HCT116 (cell line): Measurements from ENCODE around the gene UNC80. TPM values are rescaled to one million over a fixed set of nuclear protein-coding genes. Genes with fewer than 3 reads are reported as not detected.

Experiments
- ATAC-seq: fragments of 200-7000 bp; cut with Tn5 transposase; 2 replicates; pipeline ENCODE4 v1.9.1; 2020; ENCODE audit warnings: mild to moderate bottlenecking, moderate library complexity
- BruUV-seq: library from RNA; stranded (reverse); fragments of 400-500 nt; replicated peaks from 2 replicates; lab custom pipeline; 2021; lab: Mats Ljungman, UMichigan
- CTCF ChIA-PET: fragments of 300-600 bp; sonication (Branson Sonifier 250); formaldehyde crosslinking; loops from one replicate; lab custom pipeline; 2021; ENCODE audit warnings: antibody characterized with exemption; lab: Charles Lee
- POLR2A ChIA-PET: fragments of 300-600, 350-600 bp; sonication (Branson Sonifier 250); formaldehyde crosslinking; loops from one replicate; lab custom pipeline; 2021; ENCODE audit warnings: antibody characterized with exemption; lab: Charles Lee
- RAD21 ChIA-PET, 2 experiments: fragments of 300-600 bp; sonication (Branson Sonifier 250); formaldehyde crosslinking; loops; one replicate each; lab custom pipeline; 2023; ENCODE audit warnings: low total read pairs in 2 of 2; ENCODE audit not compliant: uncharacterized antibody in 2 of 2, unreplicated experiment in 2 of 2, low non-redundant PET in 1 of 2; lab: Charles Lee
- DNase-seq: peaks from one replicate; pipeline ENCODE4 v3.0.0-alpha.2; 2010; ENCODE audit warnings: low read depth, low spot score
- H2AFZ ChIP-seq: fragments of 200-600 bp; shearing (Covaris generic), sonication (generic); 2 replicates; pipeline ENCODE4 v1.6.1; 2017; ENCODE audit warnings: low read depth, mixed run types, mixed read lengths, antibody characterized with exemption, low read length; ENCODE audit not compliant: poor library complexity, severe bottlenecking
- H3K27ac ChIP-seq: 2 replicates; pipeline ENCODE4 v1.5.1; 2012; ENCODE audit warnings: low read depth, low read length
- H3K27me3 ChIP-seq: fragments of 200-600 bp; sonication (generic); 2 replicates; pipeline ENCODE4 v1.6.1; 2016; ENCODE audit warnings: mixed run types, low read length, mixed read lengths; ENCODE audit not compliant: insufficient read depth
- H3K36me3 ChIP-seq, 2 experiments: fragments of 200-500 bp in 1 of 2; fragments of 200-600 bp in 1 of 2; sonication (Bioruptor generic) in 1 of 2; sonication (generic) in 1 of 2; 2 replicates each; pipeline versions ENCODE4 v1.5.1 to v1.6.1; 2014 to 2016; ENCODE audit warnings: low read length in 2 of 2, inconsistent platforms in 1 of 2, mixed read lengths in 1 of 2, mixed run types in 1 of 2; ENCODE audit not compliant: insufficient read depth in 2 of 2, control insufficient read depth in 1 of 2
- H3K4me1 ChIP-seq, 2 experiments: fragments of 200-600 bp in 1 of 2; sonication (generic) in 1 of 2; 2 replicates each; pipeline versions ENCODE4 v1.5.1 to v1.6.1; 2012 to 2017; ENCODE audit warnings: low read length in 2 of 2, inconsistent platforms in 1 of 2, mild to moderate bottlenecking in 1 of 2, mixed read lengths in 1 of 2, mixed run types in 1 of 2, moderate library complexity in 1 of 2; ENCODE audit not compliant: insufficient read depth in 2 of 2, control insufficient read depth in 1 of 2
- H3K4me2 ChIP-seq: fragments of 200-600 bp; sonication (generic); 2 replicates; pipeline ENCODE4 v1.6.1; 2017; ENCODE audit warnings: mixed run types, low read length, mixed read lengths
- H3K4me3 ChIP-seq, 2 experiments: fragments of 200-600 bp in 1 of 2; sonication (generic) in 1 of 2; replicated peaks in 1 of 2; 2 replicates each; pipeline ENCODE4 v1.5.1; 2011 to 2016; ENCODE audit warnings: low read length in 2 of 2, control low read depth in 1 of 2, low read depth in 1 of 2, mild to moderate bottlenecking in 1 of 2, mixed read lengths in 1 of 2, mixed run types in 1 of 2
- H3K79me2 ChIP-seq: fragments of 200-600 bp; sonication (generic); 2 replicates; pipeline ENCODE4 v1.6.1; 2017; ENCODE audit warnings: mild to moderate bottlenecking, mixed run types, low read length, moderate library complexity, mixed read lengths; ENCODE audit not compliant: insufficient read depth
- H3K9ac ChIP-seq: fragments of 200-600 bp; sonication (generic); 2 replicates; pipeline ENCODE4 v1.6.1; 2016; ENCODE audit warnings: low read length, mixed read lengths
- H3K9me2 ChIP-seq: fragments of 200-600 bp; sonication (generic), shearing (Covaris generic); 2 replicates; pipeline ENCODE4 v1.6.1; 2017; ENCODE audit warnings: mixed run types, mild to moderate bottlenecking, moderate library complexity; ENCODE audit not compliant: insufficient read depth
- H3K9me3 ChIP-seq, 2 experiments: fragments of 200-500 bp in 1 of 2; fragments of 200-600 bp in 1 of 2; sonication (Bioruptor generic) in 1 of 2; sonication (generic) in 1 of 2; 2 replicates each; pipeline ENCODE4 v1.6.1; 2014 to 2017; ENCODE audit warnings: low read length in 2 of 2, mixed read lengths in 2 of 2, inconsistent platforms in 1 of 2, low read depth in 1 of 2, mild to moderate bottlenecking in 1 of 2, mixed run types in 1 of 2, moderate library complexity in 1 of 2; ENCODE audit not compliant: control insufficient read depth in 1 of 2, insufficient read depth in 1 of 2
- H4K20me1 ChIP-seq: fragments of 200-600 bp; sonication (generic), shearing (Covaris generic); 2 replicates; pipeline ENCODE4 v1.6.1; 2017; ENCODE audit warnings: mixed run types, mild to moderate bottlenecking, moderate library complexity; ENCODE audit not compliant: insufficient read depth
- CEBPB ChIP-seq: IDR thresholded peaks from 2 replicates; pipeline ENCODE4 v1.6.1; 2012; ENCODE audit warnings: low read depth
- EZH2 ChIP-seq: fragments of 200-600 bp; sonication (generic); IDR thresholded peaks from 2 replicates; pipeline ENCODE4 v1.6.1; 2017; ENCODE audit warnings: antibody characterized with exemption, mixed run types
- POLR2AphosphoS5 ChIP-seq: IDR thresholded peaks from 2 replicates; pipeline ENCODE4 v1.6.1; 2011; ENCODE audit warnings: mild to moderate bottlenecking, low read depth, low read length, moderate library complexity
- RAD21 ChIP-seq: IDR thresholded peaks from 2 replicates; pipeline ENCODE4 v1.6.1; 2012; ENCODE audit warnings: low read depth, mild to moderate bottlenecking
- SP1 ChIP-seq: IDR thresholded peaks from 2 replicates; pipeline ENCODE4 v1.6.1; 2012; ENCODE audit warnings: low read depth
- SRF ChIP-seq: IDR thresholded peaks from 2 replicates; pipeline ENCODE4 v1.6.1; 2012; ENCODE audit warnings: low read depth
- ZNF274 ChIP-seq: fragments of 200-500 bp; sonication (Bioruptor generic); IDR thresholded peaks from 2 replicates; pipeline ENCODE4 v1.6.1; 2014; ENCODE audit warnings: mild to moderate bottlenecking, low read depth, low read length, inconsistent platforms
- intact Hi-C: fragments of 100-400 bp; cut with micrococcal nuclease; formaldehyde crosslinking; loops from 2 replicates; pipeline ENCODE4 v1.10.0; 2022
- total RNA-seq: library from RNA; stranded (reverse); gene quantifications from one replicate; pipeline ENCODE4 v1.2.1, GENCODE V29; 2021; ENCODE audit not compliant: unreplicated experiment
- TF ChIP-seq, protein P1 (sequence below): IDR thresholded peaks from 2 replicates; pipeline ENCODE4 v1.6.1; 2012; ENCODE audit warnings: low read depth
- TF ChIP-seq, protein P2 (sequence below): IDR thresholded peaks from 2 replicates; pipeline ENCODE4 v1.6.1; 2011; ENCODE audit warnings: mild to moderate bottlenecking, low read length, moderate library complexity; ENCODE audit not compliant: insufficient replicate concordance; ENCODE audit errors: extremely low read depth
- TF ChIP-seq, protein P3 (sequence below): IDR thresholded peaks from 2 replicates; pipeline ENCODE4 v1.6.1; 2012

UNC80 gene
- total RNA-seq, 1 experiment from 2014 or later: not detected

DNA sequence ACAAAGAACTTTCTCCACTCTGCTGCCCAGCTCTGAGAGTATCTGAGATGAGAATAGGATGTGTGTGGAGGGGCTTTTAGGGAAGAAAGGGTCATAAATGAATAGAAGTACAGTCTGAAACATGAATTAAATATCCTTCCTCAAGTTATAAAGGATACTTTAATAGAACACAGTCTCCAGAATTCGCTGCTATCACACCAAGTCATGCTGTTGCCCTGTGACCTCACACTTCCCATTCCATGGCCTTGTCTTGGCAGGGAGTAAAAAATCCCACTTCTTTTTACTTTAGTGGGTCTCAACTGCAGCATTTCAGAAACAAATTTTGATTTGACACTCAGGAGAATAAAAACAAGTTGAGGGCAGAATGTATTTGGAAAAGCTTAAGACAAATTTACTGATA, 227.0 kb downstream of the UNC80 start:
- peaks cover under 1% of the 10 kb centered on the region; the same call in 1 of the 2 replicates for H4K20me1 ChIP-seq
- CTCF ChIA-PET: no interaction called here
- H3K4me2 ChIP-seq: no peak overlapping the region
- no TSS peak for BruUV-seq
- TF ChIP-seq, protein P1, sequence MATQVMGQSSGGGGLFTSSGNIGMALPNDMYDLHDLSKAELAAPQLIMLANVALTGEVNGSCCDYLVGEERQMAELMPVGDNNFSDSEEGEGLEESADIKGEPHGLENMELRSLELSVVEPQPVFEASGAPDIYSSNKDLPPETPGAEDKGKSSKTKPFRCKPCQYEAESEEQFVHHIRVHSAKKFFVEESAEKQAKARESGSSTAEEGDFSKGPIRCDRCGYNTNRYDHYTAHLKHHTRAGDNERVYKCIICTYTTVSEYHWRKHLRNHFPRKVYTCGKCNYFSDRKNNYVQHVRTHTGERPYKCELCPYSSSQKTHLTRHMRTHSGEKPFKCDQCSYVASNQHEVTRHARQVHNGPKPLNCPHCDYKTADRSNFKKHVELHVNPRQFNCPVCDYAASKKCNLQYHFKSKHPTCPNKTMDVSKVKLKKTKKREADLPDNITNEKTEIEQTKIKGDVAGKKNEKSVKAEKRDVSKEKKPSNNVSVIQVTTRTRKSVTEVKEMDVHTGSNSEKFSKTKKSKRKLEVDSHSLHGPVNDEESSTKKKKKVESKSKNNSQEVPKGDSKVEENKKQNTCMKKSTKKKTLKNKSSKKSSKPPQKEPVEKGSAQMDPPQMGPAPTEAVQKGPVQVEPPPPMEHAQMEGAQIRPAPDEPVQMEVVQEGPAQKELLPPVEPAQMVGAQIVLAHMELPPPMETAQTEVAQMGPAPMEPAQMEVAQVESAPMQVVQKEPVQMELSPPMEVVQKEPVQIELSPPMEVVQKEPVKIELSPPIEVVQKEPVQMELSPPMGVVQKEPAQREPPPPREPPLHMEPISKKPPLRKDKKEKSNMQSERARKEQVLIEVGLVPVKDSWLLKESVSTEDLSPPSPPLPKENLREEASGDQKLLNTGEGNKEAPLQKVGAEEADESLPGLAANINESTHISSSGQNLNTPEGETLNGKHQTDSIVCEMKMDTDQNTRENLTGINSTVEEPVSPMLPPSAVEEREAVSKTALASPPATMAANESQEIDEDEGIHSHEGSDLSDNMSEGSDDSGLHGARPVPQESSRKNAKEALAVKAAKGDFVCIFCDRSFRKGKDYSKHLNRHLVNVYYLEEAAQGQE: no peak
- no peak overlapping the region for H3K9ac ChIP-seq
- H3K27me3 ChIP-seq: no peaks in the 10 kb centered on the region
- POLR2A ChIA-PET: no interaction called here
- RAD21 ChIA-PET: no interaction called here
- no peak for DNase-seq
- H3K9me3 ChIP-seq: no peaks in the 10 kb centered on the region
- H2AFZ ChIP-seq: no peak overlapping the region
- no peaks in the 10 kb centered on the region; a peak in 1 of 4 replicates for H3K36me3 ChIP-seq
- no peak overlapping the region for H3K27ac ChIP-seq
- no peaks in the 10 kb centered on the region for H3K9me2 ChIP-seq
- H3K79me2 ChIP-seq: peaks cover 12% of the 10 kb centered on the region
- ATAC-seq: no peak
- H3K4me3 ChIP-seq: no peak overlapping the region
- intact Hi-C loops: no loop called here
- H3K4me1 ChIP-seq: peaks cover 0 to 11% of the 10 kb centered on the region in 2 experiments; a peak in 3 of 4 replicates

DNA sequence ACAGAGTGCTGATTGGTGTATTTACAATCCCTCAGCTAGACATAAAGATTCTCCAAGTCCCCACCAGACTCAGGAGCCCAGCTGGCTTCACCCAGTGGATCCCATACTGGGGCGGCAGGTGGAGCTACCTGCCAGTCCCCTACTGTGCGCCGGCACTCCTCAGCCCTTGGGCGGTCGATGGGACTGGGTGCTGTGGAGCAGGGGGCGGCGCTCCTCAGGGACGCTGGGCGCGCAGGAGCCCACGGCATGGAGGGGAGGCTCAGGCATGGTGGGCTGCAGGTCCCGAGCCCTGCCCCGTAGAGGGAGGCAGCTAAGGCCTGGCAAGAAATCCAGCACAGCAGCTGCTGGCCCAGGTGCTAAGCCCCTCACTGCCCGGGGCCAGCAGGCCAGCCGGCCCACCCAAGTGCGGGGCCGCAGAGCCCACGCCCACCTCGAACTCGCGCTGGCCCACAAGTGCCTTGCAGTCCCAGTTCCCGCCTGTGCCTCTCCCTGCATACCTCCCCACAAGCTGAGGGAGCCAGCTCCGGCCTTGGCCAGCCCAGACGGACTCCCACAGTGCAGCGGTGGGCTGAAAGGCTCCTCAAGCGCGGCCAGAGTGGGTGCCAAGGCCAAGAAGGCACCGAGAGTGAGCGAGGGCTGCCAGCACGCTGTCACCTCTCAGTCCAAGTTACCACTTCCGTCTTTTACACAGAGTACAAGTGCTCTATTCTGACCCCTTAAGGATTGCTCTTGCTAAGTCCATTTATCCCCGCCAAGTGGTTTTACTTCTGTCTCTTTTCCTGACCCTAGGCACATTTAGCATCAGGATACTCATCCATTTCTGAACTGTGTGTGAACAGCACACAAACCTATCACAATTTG, 229.1 kb downstream of the UNC80 start:
- Histone ChIP-seq H3K27ac (no peak overlapping the region), H2AFZ (no peak overlapping the region), H3K36me3 (no peaks in the 10 kb centered on the region; a peak in 1 of 4 replicates), H3K4me3 (no peak overlapping the region), H3K4me2 (no peak overlapping the region), H4K20me1 (peaks cover 7% of the 10 kb centered on the region; the same call in 1 of the 2 replicates), H3K79me2 (peaks cover 33% of the 10 kb centered on the region), H3K9ac (no peak overlapping the region), H3K4me1 (peaks cover 4 to 19% of the 10 kb centered on the region in 2 experiments; a peak in 3 of 4 replicates), H3K9me2 (no peaks in the 10 kb centered on the region), H3K27me3 (no peaks in the 10 kb centered on the region), H3K9me3 (no peaks in the 10 kb centered on the region)
- BruUV-seq: no TSS peak
- CTCF ChIA-PET: no interaction called here
- ATAC-seq (no peak), DNase-seq (no peak)
- RAD21 ChIA-PET: no interaction called here
- POLR2A ChIA-PET: no interaction called here
- intact Hi-C loops: loop anchor here (5.0 kb wide), 1 partner anchor 172 kb away; the partner anchor contains the start of gene KANSL1L
- TF ChIP-seq RAD21 (no peak), POLR2AphosphoS5 (no peak), ZNF274 (no peak), SP1 (no peak), SRF (no peak), CEBPB (no peak), EZH2 (no peak)
- TF ChIP-seq, protein P2, sequence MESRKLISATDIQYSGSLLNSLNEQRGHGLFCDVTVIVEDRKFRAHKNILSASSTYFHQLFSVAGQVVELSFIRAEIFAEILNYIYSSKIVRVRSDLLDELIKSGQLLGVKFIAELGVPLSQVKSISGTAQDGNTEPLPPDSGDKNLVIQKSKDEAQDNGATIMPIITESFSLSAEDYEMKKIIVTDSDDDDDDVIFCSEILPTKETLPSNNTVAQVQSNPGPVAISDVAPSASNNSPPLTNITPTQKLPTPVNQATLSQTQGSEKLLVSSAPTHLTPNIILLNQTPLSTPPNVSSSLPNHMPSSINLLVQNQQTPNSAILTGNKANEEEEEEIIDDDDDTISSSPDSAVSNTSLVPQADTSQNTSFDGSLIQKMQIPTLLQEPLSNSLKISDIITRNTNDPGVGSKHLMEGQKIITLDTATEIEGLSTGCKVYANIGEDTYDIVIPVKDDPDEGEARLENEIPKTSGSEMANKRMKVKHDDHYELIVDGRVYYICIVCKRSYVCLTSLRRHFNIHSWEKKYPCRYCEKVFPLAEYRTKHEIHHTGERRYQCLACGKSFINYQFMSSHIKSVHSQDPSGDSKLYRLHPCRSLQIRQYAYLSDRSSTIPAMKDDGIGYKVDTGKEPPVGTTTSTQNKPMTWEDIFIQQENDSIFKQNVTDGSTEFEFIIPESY: no peak
- TF ChIP-seq, protein P3, sequence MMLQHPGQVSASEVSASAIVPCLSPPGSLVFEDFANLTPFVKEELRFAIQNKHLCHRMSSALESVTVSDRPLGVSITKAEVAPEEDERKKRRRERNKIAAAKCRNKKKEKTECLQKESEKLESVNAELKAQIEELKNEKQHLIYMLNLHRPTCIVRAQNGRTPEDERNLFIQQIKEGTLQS: no peak
